HG02981 (cell line): ENCODE measurements around the gene PPRC1.

Experiments used
- ATAC-seq: cut with Tn5 transposase; IDR thresholded peaks from one replicate; pipeline ENCODE4 v1.9.1; 2021; ENCODE audit warnings: mild to moderate bottlenecking, moderate library complexity; ENCODE audit not compliant: unreplicated experiment

Gene PPRC1, protein sequence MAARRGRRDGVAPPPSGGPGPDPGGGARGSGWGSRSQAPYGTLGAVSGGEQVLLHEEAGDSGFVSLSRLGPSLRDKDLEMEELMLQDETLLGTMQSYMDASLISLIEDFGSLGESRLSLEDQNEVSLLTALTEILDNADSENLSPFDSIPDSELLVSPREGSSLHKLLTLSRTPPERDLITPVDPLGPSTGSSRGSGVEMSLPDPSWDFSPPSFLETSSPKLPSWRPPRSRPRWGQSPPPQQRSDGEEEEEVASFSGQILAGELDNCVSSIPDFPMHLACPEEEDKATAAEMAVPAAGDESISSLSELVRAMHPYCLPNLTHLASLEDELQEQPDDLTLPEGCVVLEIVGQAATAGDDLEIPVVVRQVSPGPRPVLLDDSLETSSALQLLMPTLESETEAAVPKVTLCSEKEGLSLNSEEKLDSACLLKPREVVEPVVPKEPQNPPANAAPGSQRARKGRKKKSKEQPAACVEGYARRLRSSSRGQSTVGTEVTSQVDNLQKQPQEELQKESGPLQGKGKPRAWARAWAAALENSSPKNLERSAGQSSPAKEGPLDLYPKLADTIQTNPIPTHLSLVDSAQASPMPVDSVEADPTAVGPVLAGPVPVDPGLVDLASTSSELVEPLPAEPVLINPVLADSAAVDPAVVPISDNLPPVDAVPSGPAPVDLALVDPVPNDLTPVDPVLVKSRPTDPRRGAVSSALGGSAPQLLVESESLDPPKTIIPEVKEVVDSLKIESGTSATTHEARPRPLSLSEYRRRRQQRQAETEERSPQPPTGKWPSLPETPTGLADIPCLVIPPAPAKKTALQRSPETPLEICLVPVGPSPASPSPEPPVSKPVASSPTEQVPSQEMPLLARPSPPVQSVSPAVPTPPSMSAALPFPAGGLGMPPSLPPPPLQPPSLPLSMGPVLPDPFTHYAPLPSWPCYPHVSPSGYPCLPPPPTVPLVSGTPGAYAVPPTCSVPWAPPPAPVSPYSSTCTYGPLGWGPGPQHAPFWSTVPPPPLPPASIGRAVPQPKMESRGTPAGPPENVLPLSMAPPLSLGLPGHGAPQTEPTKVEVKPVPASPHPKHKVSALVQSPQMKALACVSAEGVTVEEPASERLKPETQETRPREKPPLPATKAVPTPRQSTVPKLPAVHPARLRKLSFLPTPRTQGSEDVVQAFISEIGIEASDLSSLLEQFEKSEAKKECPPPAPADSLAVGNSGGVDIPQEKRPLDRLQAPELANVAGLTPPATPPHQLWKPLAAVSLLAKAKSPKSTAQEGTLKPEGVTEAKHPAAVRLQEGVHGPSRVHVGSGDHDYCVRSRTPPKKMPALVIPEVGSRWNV (N-terminal part only)

DNA sequence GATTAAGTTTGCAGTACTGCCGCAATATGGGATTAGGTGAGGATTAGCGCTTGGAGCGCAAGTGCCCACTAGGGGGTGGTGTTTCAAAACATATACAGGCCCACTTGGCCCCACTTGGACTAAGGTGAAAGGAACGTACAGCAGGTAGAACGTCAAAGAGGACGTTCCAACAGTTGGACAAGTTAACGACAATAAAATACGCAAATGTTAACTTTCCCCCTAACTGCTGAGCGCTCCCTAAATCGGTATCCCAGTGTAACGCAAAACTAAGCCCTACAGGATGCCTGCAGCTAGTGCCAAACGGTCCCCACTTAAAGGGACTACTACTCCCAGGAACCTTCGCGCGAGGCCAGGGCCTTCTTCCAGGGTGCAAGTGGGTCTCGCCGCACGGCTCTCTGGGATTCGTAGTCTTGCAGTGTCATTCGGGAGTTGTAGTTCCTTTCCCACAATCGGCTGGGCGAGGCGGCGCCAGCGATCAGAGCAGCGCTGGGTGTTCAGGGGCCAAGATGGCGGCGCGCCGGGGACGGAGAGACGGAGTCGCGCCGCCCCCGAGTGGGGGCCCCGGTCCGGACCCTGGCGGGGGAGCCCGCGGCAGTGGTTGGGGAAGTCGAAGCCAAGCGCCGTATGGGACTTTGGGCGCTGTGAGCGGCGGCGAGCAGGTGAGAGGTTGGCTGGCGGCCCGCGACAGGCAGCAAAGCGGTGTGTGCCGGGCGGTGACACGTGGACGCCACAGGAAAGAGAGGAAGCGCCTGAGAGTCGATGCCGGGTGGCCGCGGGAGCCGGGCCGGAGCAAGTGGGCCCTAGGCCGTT lies at the start of gene PPRC1:
Gene PPRC1 (plus strand): TSS at position 478 of the 810 bp plus-strand sequence. CDS start 29 bp downstream, at position 507.
- peak; percentile 86 for ATAC-seq

DNA sequence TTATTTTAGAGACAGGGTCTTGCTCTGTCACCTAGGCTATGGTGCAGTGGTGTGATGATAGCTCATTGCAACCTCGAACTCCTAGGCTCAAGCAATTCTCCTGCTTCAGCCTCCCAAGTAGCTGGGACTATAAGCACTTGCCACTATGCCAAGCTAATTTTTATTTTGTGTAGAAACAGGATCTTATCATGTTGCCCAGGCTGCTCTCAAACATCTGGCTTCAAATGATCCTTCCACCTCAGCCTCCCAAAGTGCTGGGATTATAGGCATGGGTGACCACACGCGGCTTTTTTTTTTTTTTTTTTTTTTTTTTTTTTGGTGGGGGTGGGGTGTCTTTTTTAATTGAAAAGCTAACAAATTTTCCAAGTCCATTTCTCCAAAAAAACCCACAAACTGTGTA lies 49.3 kb upstream of the PPRC1 start:
- ATAC-seq = no peak

DNA sequence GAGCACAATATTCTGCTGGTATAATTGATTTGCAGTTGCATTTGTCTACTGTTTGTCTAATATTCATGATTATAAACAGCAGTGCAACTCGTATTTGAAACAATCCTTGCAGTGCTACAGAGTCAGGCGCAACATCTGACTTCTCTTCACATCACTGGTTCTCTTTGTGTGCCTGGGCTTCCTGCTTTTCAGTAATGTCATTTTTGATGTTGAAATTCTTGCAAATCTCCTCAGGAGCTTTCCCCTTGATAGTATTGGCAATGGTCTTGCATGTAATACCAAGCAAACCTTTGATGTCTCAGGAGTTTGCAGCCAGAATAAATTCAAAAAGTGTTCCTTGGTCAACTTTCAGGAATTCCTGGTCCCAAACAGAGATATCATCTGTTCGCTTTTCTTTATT lies 47.5 kb upstream of the PPRC1 start:
- no peak for ATAC-seq

DNA sequence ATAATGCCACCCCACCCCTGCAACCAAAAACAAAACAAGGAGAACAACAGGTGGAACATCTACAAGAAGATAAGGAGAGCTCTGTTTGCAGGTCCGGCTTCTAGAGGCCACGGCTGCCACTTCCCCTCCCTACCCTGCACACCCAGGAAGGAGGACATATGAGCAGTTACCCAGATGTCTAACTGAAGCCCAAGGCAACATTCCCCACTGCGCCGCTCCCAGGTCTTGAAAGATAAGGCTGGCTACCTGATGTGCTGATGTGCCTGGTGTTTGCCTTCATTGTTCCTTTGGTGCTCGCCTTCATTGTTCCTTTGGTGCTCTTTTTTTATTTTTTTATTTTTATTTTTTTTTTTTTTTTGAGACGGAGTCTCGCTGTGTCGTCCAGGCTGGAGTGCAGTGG lies 46.6 kb upstream of the PPRC1 start:
- no peak for ATAC-seq

DNA sequence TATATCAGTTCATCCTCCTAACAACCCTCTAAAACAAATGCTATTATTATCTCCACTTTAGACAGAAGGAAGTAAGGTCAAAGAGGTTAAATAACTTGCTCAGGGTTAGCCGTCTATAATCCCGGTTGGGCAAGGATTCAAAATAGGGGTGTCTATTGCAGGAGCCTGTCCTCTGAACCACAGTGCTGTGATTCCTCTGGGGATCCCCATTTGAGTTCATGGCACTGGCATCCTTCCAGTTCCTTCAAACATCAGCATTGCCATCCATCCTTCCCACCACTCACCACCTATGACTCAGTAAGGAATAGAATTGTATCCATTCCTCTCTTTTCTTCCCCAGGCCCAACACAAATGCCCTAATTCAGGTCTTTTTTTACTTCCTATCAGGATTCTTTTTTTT lies 42.1 kb upstream of the PPRC1 start:
- ATAC-seq = no peak

DNA sequence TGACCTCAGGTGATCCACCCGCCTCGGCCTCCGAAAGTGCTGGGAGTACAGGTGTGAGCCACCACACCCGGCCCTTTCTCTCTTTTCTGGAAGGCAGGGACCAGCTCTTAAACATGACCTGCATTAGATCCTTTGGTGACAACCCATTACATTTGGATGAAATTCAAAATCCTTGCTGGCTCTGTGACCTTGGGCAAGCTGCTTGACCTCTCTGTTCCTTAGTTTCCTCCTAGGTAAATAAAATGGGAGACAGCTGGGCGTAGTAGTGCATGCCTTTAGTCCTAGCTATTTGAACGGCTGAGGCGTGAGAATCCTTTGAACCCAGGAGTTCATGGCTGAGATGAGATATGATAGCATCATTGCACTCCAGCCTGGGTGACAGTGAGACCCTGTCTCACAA lies 36.4 kb upstream of the PPRC1 start:
- no peak for ATAC-seq

DNA sequence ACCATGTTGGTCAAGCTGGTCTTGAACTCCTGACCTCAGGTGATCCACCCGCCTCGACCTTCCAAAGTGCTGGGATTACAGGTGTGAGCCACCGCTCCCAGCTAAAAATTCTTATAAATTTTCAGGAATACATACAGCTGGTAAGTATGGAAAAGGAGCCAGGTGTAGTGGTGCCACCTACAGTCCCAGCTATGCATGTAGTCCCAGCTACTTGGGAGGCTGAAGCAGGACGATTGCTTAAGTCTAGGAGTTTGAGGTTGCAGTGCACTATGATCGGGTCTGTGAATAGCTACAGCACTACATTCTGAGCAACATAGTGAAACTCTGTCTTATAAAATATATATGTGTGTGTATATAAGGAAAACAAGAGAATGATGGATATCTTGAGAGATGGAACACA lies 31.7 kb upstream of the PPRC1 start:
- ATAC-seq = no peak

DNA sequence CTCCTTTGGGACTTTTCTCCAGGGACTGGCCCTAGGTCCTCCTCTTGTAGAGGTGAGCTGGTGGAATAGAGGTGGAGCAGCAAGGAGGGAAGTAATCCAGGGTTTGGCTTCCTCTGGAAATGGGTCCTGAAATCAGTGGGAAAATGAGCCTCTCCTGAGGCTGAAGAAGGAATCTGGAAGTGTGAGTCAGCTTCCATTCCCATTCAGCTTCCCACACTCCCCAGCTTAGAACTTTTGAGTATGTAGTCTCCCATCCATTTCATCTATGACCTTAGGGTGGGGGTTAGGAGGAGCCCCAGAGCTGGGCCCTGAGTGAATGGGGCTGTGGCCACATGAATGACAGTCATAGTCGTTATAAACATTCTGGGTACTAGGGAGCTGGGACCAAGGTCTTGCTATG lies 30.4 kb upstream of the PPRC1 start:
- no peak for ATAC-seq

DNA sequence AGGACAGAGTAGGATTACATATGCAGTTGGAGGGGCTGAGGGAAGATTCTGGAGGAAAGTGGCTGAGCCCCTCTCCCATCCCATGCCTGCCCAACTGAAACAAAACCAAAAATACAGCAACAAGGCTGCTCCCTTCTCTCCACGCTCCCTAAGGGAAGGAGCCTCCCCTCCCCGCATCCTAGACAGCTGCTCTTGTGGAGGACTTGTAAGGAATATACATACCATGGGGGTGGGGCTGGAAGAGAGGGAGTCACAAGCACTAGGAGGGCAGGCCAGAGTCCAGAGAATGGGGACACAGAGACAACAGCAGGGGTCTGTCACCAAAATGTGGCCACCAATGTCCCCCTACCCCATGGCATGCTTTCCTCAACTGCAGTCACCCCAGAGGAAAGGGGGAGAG lies 25.8 kb upstream of the PPRC1 start:
- ATAC-seq = no peak

DNA sequence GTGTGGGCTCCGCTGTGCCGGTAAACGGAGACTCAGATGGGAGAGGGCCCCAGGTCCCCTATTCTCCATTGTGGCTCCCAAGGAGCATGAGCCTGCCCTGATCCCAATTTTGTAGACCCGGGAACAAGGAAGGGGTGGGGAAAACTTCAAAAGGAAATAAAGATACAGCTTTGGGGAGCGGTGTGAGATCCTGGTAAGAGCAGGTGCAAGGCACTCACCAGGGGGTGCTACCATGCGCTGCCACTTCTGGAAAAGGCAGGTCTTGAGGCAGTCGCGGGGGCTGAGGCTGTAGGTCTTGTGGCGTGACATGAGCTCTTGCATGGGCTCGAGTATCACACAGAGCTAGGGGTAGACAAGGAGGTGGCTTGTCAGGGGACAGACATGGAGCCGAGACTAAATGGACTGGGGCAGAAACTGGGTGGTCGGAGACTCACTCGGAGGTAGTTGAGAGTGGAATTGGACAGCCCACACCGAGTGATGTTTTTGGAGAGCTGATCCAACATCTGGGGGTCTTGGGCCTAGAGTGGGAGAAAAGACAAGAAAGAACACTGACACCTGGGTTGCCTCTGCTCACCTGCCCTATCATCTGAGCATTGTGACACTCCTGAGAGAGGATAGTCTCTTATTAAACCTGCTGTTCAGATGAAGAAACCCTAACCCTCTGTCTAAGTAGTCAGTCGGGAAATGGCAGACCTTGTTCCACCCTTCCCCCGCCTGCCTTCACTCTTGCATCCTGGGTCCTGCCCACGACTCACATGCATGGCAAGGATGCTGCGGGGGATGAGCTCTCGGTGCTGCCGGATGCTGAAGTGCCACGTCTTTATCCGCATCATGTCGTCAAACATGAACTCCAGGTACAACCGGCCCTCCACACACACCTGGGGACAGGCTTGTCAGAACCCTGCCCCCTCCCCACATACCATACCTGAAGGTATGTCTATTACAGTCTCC lies 23.4 kb upstream of the PPRC1 start:
- ATAC-seq = no peak

DNA sequence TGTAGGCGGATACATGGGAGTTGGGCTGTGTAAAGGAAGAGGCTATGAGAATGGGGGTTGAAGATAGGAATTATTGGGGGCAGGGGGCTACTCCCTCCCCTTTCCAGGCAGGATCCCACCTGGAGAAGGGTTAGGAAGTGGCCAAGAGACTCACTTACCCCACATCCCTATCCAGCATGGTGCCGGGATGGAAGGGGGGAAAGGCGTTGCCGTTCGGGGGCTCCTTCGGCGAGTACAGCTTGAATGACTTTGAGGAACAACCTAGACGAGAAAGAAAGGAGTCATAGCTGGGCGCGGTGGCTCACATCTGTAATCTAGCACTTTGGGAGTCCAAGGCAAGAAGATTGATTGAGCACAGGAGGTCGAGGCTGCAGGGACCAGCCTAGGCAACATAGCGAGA lies 21.6 kb upstream of the PPRC1 start:
- ATAC-seq = no peak

DNA sequence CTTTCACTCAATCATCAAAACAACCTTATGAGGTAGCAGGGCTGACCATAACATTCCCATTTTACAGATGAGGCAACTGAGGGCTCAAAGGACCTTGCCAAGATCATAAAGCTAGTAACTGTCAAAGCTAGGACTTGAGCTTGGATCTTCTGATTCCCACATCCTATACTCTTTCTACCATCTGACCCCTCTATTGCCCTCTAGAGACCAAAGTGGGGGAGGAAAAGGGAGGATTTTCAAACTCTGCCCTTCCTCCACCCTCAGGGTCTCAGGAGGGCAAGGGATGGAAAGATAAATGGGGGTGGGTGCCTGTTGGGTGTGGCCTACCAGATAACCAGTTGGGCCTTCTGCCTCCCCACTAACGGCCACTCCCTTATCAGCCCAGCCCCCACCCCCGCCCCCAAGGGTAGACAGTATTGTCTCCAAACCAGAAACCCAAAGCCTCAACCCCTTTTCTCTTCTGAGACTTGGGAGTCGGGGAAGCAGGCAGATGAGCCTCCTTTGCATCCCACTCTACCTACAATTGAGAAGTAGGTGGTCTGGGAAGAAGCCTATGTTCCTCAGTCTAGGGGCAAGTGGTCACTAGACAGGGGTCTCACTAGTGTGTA lies 20.5 kb upstream of the PPRC1 start:
- ATAC-seq = no peak

DNA sequence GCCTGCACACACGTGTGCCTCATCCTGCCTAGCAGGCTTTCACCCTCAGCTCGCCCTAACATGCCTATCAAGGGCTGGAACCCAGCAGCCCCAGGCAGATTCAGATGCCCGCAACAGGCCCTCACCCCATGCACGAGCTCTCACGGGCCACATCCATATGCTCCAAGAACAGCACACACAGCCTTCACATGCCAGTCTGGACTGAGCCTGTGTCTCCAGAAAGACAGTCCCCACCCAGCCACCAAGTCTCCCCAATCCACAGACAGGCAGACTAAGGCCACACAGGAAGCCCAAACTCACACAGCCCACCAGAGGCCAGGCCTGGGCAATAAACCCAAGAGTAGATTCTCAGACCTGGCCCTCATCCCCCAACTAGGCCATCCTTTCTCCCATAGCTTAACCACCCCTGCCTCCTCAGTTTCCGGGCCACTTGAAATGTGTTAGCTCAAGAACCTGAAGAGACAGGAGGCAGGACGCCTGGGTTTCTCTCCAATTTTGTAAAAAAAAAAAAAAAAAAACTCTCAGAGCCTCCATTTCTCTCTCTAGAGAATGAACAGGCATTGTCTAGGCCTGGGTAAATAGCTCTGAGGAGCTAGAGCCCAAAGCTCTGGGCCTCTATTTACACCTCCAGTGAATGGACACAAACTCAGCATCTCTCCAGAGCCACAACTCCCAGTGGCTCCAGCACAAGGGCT lies 19.4 kb upstream of the PPRC1 start:
- ATAC-seq = no peak

DNA sequence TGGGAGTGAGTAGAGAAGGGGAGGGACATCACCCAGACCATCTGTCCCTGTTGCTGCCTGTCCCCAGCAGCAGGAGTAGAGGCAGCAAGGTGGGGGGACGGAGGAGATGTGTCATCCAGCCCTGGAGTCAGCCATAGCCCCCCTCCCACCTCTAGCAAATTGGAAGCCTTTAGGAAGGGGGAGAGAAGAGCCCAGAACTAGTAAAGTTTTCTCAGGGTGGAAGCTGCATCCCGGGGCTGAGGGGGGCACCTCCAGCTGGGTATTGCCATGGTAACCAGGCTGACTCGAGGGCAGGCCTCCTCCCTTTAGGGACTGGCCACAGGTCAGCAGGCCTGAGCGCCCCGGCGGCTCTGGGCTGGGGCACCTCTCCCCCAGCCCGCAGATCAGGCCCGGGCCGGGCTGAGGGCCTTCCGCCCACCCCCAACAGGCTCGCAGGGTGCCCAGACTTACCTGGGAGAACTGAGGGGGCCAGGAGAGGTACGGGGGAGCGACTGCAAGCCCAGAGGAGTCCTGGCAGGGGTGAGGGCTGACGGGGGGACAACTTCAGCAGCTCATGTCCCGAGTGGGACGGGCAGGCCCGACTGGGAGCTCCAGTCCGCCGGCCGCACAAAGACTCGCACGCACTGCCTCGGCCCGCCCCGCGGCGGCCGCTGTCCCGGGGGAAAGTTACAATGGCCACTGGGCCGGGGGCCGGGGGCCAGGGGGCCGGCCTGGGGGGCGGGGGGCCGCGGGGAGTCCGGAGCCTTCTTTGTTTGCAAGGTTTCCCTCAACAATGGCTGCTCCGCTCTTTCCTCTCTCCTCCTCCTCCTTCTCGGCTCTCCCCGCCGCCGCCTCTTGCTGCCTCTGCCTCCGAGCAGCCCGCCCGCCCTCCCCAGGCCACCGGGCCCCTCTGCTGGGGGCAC lies 18.6 kb upstream of the PPRC1 start:
- peak; percentile 29 for ATAC-seq

DNA sequence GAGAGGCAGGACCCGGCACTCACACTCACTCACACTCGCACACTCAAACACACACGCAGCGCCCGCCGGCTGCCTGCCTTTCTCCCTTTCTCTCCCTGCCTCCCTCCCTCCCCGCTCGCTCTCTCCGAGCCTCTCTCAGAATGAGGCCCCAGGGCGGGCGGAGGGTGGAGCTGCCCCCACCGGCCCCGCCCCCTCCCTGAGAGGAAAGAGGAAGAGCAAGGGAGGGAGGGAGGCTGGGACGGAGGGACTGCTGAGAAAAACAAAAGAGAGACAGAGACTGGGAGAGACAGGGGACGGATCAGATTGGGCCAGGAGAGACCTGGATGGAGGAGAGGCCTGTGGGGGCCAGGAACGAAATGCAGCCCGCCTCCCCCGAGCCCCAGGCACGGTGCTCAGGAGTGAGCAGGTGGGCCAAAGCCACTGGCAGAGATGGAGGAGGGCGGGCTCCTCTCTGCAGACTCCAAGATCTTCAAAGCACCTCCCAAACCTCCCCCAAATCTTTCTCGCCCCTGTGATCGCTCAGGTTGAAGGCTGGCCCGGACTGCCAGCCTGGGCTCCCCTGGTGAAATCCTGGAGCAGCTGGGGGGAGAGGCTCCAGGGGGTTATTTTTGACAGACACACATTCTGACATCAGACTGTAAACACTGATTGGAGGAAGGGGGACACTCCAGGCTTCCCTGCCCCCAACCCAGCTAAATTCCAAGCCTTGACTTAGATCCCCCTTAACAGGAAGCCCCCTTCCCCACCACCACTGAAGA lies 17.8 kb upstream of the PPRC1 start:
- peak; percentile 63 for ATAC-seq

DNA sequence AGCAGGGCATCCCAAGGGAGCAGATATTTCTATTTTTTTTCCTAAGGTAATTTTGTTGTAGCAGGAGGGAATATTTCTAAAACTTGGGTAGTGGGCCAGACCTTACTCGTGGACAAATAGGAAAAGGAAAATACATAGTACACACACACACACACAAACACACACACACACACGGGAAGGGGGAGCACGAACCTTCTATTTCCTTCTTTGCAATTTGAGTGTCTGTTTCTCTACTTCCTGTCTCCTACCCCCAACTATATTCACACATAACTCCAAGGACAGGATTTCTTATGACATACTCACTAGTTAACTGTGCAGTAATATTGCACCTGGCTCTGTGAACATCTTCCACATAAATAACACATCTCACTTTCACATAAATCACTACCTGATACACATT lies 17.1 kb upstream of the PPRC1 start:
- no peak for ATAC-seq
